ENCODE measurements around the gene COL27A1. TPM values are rescaled to one million over a fixed set of nuclear protein-coding genes. Genes with fewer than 3 reads are reported as not detected.
A peak's percentile ranks its signal among the peaks of the same experiment; 100 is the strongest.

Gene COL27A1
- total RNA-seq, 4 donors from 2014 or later = 14.2 to 32.9 (median 20.7) TPM

DNA sequence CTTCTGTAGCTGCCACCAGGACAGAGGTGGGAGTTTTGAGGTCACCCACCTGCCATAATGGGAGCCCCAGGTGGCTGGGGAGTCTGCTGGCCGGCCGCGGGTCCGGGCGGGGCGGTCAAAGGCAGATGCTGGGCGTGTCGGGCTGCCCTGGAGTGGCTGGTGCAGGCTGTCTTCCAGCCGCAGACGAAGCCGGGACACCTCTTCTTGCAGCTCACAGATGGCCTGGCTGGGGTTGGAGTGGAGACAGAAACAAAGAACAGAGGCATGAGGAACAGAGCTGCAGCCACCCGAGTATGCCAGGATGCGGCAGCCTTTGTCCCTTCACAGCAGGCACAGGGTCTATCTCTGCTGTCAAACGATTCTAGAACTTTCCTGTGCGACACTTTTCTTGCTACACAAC, 192.3 kb downstream of the COL27A1 start:
- peaks cover 21% of the 10 kb centered on the region for H3K4me1 ChIP-seq
- peaks cover 80% of the 10 kb centered on the region for H3K36me3 ChIP-seq
- no peak for DNase-seq (ENCODE audit: low spot score in 2 of 2)
- H3K4me3 ChIP-seq = no peak overlapping the region
- H3K27me3 ChIP-seq = no peaks in the 10 kb centered on the region
- WGBS = 86% methylated on average over 15 of the region's 15 CpGs
- no peak overlapping the region for H3K27ac ChIP-seq
- H3K9me3 ChIP-seq = no peaks in the 10 kb centered on the region
- TF ChIP-seq CTCF (IDR thresholded peaks at IDR 0.05) (no peak), POLR2AphosphoS5 (IDR thresholded peaks at IDR 0.05) (no peak), EP300 (IDR thresholded peaks at IDR 0.05) (no peak), POLR2A (IDR thresholded peaks at IDR 0.05) (no peak)

- H3K4me3 ChIP-seq = no peak overlapping the region
These were observed 193.0 kb downstream of the COL27A1 start for GRCh38 chr9:114348261-114348905.

GRCh38 chr9:114348906-114349482, 193.7 kb downstream of the COL27A1 start:
- WGBS = 21% methylated on average over 6 of the region's 9 CpGs

More at GRCh38 chr9:114348261-114348905, 193.0 kb downstream of the COL27A1 start:
- no peak for DNase-seq (ENCODE audit: low spot score in 2 of 2)
- H3K36me3 ChIP-seq = peaks cover 76% of the 10 kb centered on the region
- 93% methylated on average over 11 of the region's 12 CpGs for WGBS
- no peaks in the 10 kb centered on the region for H3K27me3 ChIP-seq
- TF ChIP-seq EP300 (IDR thresholded peaks at IDR 0.05) = no peak
- no peak for TF ChIP-seq POLR2AphosphoS5 (IDR thresholded peaks at IDR 0.05)
- TF ChIP-seq POLR2A (IDR thresholded peaks at IDR 0.05) = no peak
- TF ChIP-seq CTCF (IDR thresholded peaks at IDR 0.05) = no peak
- H3K4me1 ChIP-seq = peaks cover 21% of the 10 kb centered on the region
- H3K27ac ChIP-seq = no peak overlapping the region
- no peaks in the 10 kb centered on the region for H3K9me3 ChIP-seq

GRCh38 chr9:114349713-114350480, 194.6 kb downstream of the COL27A1 start:
- Histone ChIP-seq H3K27ac (peak overlapping the region; percentile 20), H3K4me3 (no peak overlapping the region), H3K36me3 (peaks cover 72% of the 10 kb centered on the region), H3K27me3 (no peaks in the 10 kb centered on the region), H3K4me1 (peaks cover 21% of the 10 kb centered on the region), H3K9me3 (no peaks in the 10 kb centered on the region)
- DNase-seq (ENCODE audit: low spot score in 2 of 2) = no peak
- 76% methylated on average over 10 of the region's 10 CpGs for WGBS
- no peak for TF ChIP-seq EP300 (IDR thresholded peaks at IDR 0.05)
- TF ChIP-seq POLR2AphosphoS5 (IDR thresholded peaks at IDR 0.05) = no peak
- TF ChIP-seq CTCF (IDR thresholded peaks at IDR 0.05) = no peak
- no peak for TF ChIP-seq POLR2A (IDR thresholded peaks at IDR 0.05)

More at GRCh38 chr9:114348906-114349482, 193.7 kb downstream of the COL27A1 start:
- peak in 1 of 2 donors; percentile 82 for DNase-seq (ENCODE audit: low spot score in 2 of 2)
- no peak for TF ChIP-seq POLR2A (IDR thresholded peaks at IDR 0.05)
- TF ChIP-seq CTCF (IDR thresholded peaks at IDR 0.05) = no peak
- no peak for TF ChIP-seq EP300 (IDR thresholded peaks at IDR 0.05)
- no peak for TF ChIP-seq POLR2AphosphoS5 (IDR thresholded peaks at IDR 0.05)
- Histone ChIP-seq H3K4me3 (no peak overlapping the region), H3K27me3 (no peaks in the 10 kb centered on the region), H3K27ac (peak overlapping the region; percentile 20), H3K4me1 (peaks cover 21% of the 10 kb centered on the region), H3K9me3 (no peaks in the 10 kb centered on the region), H3K36me3 (peaks cover 73% of the 10 kb centered on the region)
